ENCODE data around the gene PCNX4.

Gene PCNX4

DNA sequence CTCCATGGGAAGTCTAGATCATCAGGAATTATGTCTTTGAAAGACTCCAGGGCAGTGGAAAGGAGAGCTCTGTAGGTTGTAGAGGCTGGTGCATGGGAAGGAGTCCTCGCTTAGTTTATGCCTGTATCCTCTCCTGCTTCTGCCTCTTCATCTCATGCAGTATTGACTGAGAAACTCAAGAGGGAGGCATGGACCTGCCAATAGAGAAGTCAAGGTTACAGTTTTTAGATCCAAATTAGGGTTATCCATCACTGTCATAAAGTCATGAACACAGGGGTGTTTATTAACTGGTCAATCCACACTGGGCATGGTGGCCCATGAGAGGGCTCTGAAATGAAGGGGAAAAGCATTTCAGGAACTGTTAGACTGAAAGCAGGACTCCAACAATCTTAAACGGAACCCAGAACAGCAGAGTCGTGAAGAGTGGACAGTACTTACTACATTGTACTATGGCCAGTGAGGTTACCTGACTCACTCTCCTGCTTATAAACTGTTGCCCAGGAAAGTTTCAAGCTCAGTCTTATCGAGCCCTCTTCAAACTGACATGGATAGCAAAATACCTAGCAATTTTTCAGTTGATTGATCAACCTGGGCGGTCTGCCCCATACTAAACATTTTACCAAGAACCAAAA is 103.6 kb downstream of the PCNX4 start:
- no peak for DNase-seq (ENCODE audit: low spot score)
- TF ChIP-seq, protein P1, sequence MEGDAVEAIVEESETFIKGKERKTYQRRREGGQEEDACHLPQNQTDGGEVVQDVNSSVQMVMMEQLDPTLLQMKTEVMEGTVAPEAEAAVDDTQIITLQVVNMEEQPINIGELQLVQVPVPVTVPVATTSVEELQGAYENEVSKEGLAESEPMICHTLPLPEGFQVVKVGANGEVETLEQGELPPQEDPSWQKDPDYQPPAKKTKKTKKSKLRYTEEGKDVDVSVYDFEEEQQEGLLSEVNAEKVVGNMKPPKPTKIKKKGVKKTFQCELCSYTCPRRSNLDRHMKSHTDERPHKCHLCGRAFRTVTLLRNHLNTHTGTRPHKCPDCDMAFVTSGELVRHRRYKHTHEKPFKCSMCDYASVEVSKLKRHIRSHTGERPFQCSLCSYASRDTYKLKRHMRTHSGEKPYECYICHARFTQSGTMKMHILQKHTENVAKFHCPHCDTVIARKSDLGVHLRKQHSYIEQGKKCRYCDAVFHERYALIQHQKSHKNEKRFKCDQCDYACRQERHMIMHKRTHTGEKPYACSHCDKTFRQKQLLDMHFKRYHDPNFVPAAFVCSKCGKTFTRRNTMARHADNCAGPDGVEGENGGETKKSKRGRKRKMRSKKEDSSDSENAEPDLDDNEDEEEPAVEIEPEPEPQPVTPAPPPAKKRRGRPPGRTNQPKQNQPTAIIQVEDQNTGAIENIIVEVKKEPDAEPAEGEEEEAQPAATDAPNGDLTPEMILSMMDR (IDR thresholded peaks at IDR 0.05; ENCODE audit: borderline replicate concordance, control extremely low read depth, extremely low read depth, insufficient read depth, missing control alignments): peak; percentile 45
- in situ Hi-C loops (cut with MboI; ENCODE audit: low sequenced_read_pairs, unreplicated experiment): loop anchor here (25.0 kb wide), 1 partner anchor 558 kb away; no protein-coding TSS in a partner anchor

DNA sequence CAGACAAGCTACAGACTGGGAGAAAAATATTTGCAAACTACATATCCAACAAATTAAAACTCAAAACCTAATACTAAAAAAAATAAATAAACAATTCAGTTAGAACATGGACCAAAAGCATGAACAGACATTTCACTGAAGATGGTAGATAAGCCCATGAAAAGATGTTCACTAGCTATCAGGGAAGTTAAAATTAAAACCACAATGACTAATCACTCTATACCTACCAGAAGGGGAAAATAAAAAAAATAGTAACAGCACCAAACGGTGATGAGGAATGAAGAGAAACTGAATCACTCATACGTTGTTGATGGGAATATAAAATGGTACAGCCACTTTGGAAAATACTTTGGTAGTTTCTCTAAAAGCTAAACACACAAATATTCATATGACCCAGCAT is 104.6 kb downstream of the PCNX4 start:
- no peak for DNase-seq (ENCODE audit: low spot score)
- TF ChIP-seq, protein P1 (IDR thresholded peaks at IDR 0.05; ENCODE audit: borderline replicate concordance, control extremely low read depth, extremely low read depth, insufficient read depth, missing control alignments): no peak
- in situ Hi-C loops (cut with MboI; ENCODE audit: low sequenced_read_pairs, unreplicated experiment): loop anchor here (25.0 kb wide), 1 partner anchor 559 kb away; no protein-coding TSS in a partner anchor

DNA sequence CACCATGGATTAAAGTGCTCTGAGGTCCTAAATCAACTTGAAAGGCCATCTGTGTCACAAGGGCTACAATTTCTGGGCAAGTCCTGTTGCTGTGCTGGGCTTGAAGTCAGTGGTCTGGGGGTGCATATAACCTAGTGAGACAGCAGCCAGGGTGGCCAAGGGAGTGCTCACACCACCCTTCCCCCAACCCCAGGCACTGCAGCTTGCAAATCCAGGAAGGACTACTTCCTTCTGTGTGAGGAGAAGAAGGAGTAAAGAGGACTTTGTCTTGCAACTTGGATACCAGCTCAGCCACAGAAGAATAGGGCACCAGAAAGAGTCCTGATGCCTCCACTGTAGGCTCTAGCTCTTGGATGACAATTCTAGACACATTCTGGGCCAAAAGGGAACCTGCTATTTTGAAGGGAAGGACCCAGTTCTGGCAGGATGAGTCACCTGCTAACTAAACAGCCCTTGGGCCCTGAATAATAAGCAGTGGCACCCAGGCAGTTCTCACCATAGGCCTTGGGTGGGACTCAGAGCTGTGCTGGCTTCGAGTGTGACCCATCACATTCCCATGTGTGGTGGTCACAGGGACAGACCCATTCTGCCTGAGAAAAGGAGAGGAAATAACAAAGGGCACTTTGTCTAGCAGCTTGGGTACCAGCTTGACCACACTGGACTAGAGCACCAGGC is 106.0 kb downstream of the PCNX4 start:
- DNase-seq (ENCODE audit: low spot score): no peak
- in situ Hi-C loops (cut with MboI; ENCODE audit: low sequenced_read_pairs, unreplicated experiment): loop anchor here (25.0 kb wide), 1 partner anchor 560 kb away; no protein-coding TSS in a partner anchor
- TF ChIP-seq, protein P1 (IDR thresholded peaks at IDR 0.05; ENCODE audit: borderline replicate concordance, control extremely low read depth, extremely low read depth, insufficient read depth, missing control alignments): no peak

DNA sequence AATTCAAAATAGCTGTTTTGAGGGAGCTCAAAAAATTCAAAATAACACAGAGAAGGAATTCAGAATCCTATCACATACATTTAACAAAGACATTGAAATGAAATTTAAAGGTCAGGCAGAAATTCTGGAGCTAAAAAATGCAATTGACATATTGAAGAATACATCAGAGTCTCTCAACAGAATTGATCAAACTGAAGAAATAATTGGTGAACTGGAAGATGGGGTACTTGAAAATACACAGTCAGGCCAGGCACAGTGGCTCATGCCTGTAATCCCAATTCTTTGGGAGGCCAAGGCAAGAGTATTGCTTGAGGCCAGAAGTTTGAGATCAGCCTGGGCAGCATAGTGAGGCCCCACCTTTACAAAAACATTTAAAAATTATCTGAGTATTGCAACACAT is 107.6 kb downstream of the PCNX4 start:
- no peak for DNase-seq (ENCODE audit: low spot score)
- in situ Hi-C loops (cut with MboI; ENCODE audit: low sequenced_read_pairs, unreplicated experiment): loop anchor here (25.0 kb wide), 1 partner anchor 562 kb away; no protein-coding TSS in a partner anchor
- TF ChIP-seq, protein P1 (IDR thresholded peaks at IDR 0.05; ENCODE audit: borderline replicate concordance, control extremely low read depth, extremely low read depth, insufficient read depth, missing control alignments): no peak

DNA sequence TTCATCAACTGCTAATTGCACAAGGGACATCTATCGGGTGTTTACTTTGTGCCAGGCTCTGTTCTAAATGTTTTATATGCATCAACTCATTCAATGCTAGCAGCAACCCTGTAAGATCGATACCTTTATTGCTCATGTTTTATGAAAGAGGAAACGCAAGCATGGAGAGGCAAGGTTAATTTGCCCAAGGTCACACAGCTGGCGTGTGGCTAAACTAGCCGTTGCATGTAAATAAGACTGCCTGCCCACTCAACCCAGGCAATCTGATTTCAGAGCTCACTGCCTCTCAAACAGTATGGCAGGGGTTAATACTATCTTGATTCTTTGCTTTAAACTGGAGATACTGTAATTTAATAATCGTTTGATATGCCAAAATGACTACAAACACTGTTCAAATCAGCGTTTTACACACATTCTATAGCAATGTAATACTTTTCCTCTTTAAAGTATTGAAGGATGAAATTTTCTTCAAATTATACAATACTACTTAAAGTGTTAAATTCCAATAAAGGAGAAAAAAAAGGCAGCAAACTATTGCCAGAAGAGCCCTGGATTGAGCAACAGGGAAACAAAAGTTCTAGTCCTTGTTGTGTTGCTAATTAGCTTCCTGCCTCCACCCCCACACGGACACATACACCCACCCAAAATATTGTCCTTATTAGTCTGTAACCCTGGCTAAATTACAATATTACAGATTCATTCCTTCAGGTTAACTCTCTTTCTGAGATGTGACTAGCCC is 112.5 kb downstream of the PCNX4 start:
- no peak for DNase-seq (ENCODE audit: low spot score)
- in situ Hi-C loops (cut with MboI; ENCODE audit: low sequenced_read_pairs, unreplicated experiment): loop anchor here (10.0 kb wide), 1 partner anchor 121 kb away; no protein-coding TSS in a partner anchor
- TF ChIP-seq, protein P1 (IDR thresholded peaks at IDR 0.05; ENCODE audit: borderline replicate concordance, control extremely low read depth, extremely low read depth, insufficient read depth, missing control alignments): no peak
